GM18909 (cell line): ENCODE results near the gene ATXN1.
"Not testable (repeated sequence)": the region's sequence is repeated elsewhere in the genome, so short reads cannot be mapped to it uniquely, and the experiment has no call there.

Experiments used
- ATAC-seq: cut with Tn5 transposase; IDR thresholded peaks from one replicate; pipeline ENCODE4 v1.9.1; 2021; ENCODE audit warnings: mild to moderate bottlenecking; ENCODE audit not compliant: unreplicated experiment, poor library complexity

Gene ATXN1

GRCh38 chr6:16728513-16729182 is 32.6 kb downstream of the ATXN1 start:
- no peak for ATAC-seq

DNA sequence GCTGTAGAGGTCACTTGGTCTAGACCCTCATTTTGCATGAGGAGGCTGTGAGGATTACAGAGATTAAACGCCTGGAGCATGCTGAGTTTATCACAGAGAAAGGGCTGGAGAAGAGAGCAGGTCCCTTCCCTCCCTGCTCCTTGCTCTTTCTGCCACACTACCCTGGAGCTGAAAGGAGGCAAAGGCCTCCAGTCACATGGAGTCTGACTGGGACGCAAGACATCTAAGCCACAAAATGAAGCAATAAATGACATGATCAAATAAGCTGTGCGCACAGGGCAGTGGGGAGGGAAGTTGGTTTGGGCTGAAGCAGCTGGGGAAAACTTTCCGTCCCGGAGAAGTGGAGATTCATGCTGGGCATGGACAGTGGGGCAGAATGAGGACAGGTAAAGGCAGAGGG is 33.3 kb downstream of the ATXN1 start:
- ATAC-seq = no peak

- no peak for ATAC-seq
These were observed 36.0 kb downstream of the ATXN1 start for GRCh38 chr6:16725145-16725864.

GRCh38 chr6:16723826-16724225 is 37.4 kb downstream of the ATXN1 start:
- ATAC-seq = no peak

DNA sequence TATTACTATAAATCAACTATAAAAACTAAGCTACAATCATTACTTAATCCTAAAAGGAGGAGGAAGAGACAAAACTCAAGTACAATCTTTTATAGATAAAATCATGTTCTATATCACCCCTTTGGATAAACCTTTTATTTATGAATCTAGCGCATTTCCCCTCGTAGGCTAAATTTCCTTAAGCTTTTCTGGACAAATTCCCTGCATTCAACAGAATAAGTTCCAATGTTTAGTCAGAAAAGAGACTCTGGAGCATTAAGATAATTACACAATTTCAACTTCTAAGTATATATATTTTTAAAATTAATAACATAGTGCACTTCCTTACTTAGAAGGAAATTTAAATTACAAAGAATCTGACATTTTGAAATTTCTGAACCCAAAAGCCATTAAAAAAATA is 37.9 kb downstream of the ATXN1 start:
- ATAC-seq = no peak

GRCh38 chr6:16722630-16723029 is 38.6 kb downstream of the ATXN1 start:
- ATAC-seq = no peak

DNA sequence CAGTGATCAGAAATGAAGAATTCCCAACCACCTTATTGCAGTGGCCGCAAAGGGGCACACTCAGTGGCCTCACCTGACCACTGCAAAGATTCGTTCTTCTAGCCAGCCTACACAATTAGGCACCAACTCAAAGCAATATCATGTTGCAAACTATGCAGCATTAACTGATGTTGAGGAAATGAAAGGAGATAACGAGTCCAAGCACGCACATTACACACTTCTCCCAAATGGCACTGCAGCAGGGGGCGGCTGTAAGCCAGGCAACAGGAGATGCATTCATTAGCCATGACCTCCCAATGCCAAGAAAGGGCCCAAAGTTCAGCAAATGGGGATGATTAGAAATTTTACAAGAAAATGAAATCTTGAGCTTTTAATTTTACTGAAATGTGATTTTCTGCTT is 39.3 kb downstream of the ATXN1 start:
- no peak for ATAC-seq

DNA sequence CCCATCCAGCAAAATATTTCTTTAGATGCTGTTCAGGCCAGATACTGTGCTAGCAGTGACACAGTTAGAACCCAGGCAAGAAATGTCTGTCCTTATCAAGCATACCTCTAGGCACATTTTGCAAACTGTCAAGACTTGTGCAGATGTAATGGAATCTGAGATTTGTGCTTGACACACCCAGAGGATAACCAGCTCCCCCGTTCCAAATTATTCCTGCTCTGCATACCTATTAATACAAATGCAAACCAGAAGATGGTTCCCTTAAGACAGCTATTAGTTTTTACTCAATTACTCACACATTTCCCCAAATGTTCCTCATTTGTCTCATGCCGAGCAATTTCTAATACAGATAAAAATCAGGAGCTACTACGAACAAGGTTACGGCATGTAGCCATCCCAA is 40.4 kb downstream of the ATXN1 start:
- no peak for ATAC-seq

DNA sequence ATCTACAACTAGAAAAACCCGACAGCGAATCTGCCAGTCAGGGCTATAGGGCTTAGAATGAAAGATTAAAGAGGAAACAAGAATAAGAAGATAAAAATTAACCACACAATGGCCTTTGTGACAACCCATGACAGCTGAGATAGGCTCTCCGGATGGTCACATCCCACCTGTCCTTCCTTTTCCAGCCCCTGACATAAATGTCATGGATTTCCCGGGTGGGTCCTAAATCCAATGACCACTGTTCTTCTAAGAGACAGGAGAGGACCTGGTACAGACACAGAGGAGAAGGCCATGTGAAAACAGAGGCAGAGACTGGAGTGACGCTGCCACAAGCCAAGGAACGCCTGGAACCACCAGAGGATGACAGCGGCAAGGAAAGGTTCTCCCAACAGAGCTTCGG is 41.8 kb downstream of the ATXN1 start:
- ATAC-seq = no peak

DNA sequence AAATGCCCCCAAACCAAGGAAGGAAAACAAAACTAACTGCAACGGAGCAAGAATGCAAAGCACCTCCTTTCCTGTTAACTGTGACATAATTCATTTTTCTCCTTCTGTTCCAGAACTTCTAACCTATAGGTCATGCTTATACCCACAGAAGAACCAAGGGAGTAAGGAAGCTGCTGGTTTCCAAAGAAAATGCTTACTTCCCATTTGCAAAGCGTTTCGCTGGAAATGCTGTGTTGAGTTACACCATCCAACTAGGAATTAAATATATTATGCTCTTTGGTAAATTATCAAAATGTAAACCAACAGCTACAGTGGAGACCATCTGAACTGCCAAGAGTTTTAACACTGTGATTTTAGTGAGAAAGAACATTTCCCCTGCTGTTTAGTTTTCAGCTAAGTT is 42.9 kb downstream of the ATXN1 start:
- ATAC-seq = no peak

DNA sequence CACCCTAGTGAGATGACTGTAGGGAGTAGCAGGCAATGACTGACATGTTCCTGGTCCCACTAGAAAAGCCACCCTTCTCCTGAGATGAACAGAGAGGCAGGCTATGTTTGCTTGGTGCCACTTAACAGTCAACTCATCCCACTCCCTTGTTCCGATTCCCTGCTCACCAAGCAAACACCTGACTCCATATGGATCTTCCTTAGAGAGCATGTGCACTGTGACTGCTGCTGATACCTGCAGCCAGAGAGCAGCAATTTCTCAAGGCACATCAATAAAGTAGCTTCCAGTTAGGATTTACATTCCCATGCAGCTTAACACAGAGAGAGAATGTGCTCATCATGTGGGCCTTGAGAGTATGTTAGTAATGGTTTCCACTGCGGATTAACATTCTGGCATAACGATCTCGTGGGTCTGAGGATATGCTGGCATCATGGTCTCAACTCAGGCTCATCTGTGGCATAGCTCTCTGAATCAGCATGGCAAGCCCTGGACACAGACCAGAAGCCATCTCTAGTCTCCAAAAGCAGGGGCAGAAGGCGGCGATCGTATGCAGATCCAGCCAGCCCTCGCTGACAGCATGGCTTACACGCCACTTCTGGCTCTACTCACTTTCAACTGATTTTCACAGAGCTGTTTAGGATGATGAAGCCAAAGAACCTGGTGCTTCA is 43.9 kb downstream of the ATXN1 start:
- ATAC-seq = no peak

DNA sequence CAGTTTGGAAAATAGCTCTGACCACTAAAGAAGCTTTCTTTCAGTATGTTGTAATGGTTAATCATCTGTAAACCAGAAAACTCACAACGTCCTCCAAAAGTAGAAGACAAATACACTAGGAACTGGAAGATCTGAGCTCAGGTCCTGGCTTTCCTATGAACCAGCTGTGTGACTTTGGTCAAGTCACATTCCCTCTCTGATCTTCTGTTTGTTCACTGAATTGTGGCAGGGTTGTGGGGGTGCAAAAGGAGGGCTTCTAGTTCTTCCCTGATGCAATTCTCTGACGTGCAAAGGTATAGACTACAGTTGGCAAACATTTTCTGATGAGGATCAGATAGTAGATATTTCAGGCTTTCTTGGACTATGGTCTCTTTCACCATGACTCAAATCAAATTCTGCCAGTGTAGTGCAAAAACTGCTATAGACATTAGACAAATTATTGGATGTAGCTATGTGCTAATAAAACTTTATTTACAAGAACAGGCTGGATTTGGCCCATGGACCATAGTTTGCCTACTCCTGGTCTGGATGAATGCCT is 44.9 kb downstream of the ATXN1 start:
- no peak for ATAC-seq

DNA sequence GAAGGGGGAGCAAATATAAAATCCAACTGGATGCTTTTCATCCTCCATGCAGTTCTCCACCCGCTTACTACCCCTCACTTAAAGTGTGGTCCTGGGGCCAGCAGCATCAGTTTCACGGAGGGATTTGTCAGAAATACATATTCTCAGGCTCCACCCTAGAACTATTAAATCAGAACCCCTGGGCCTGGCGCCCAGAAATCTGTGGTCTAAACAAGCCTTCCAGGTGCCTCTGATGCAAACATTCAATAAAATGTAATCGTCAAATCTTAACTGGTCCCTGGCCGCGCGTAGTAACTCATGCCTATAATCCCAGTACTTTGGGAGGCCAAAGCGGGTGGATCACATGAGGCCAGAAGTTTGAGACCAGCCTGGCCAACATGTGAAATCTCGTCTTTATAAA is 47.7 kb downstream of the ATXN1 start:
- no peak for ATAC-seq

DNA sequence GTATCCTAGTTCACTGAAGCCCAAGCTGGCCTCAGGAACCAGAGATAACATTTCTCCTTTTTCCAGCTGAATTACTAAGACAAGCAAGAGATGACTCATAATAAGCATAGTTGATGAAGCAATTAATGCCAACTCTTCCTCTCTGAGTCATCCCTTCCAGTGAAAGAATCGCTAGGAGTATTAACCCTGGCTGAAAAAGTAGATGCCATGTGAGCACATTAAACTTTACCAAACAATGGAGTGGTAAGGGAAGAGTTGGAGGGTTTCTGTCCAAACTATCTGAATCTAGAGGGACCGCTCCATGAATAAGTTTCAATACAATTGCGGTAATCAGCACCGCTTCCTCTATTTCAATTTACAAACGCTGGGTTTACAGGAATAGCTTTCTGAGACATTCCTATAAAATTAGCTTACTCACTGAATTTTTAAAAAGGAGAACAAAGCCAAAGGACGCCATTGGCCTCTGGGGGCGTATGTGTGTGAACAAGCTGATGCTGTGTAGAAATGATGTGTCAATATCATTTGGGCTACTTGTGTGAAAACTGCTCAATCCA is 48.3 kb downstream of the ATXN1 start:
- peak; percentile 43 for ATAC-seq

DNA sequence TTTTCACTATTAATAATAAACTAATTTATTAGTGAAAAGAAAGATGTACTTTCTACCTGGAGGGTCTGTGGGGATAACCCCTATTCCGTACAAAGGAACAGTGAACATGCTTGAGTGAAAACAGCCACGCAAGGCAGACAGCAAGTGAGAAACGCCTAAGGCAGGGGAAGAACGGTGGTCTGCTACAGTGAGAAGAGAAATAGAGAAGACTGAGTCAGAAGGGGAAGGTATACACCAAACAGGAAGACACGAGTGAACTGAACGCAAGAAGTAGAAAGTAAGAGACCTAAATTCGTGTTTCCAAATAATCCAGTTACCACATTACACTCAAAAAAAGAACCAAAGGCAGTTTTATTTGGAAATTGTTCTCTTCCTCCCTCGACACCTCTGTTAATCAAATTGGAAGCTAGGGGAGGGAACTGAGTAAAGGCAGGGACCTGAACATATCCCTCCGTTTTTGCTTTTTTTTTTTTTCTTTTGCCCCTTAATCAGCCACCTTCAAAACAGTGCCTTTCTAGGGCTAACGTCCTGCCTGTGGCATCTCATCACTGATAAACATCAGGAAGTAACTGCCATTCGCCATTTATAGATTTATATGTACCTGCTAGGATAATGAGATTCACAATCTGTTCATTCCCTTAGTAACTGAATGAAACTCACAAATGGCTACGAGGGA is 48.9 kb downstream of the ATXN1 start:
- peak; percentile 76 for ATAC-seq

GRCh38 chr6:16711546-16712254 is 49.6 kb downstream of the ATXN1 start:
- no peak for ATAC-seq

DNA sequence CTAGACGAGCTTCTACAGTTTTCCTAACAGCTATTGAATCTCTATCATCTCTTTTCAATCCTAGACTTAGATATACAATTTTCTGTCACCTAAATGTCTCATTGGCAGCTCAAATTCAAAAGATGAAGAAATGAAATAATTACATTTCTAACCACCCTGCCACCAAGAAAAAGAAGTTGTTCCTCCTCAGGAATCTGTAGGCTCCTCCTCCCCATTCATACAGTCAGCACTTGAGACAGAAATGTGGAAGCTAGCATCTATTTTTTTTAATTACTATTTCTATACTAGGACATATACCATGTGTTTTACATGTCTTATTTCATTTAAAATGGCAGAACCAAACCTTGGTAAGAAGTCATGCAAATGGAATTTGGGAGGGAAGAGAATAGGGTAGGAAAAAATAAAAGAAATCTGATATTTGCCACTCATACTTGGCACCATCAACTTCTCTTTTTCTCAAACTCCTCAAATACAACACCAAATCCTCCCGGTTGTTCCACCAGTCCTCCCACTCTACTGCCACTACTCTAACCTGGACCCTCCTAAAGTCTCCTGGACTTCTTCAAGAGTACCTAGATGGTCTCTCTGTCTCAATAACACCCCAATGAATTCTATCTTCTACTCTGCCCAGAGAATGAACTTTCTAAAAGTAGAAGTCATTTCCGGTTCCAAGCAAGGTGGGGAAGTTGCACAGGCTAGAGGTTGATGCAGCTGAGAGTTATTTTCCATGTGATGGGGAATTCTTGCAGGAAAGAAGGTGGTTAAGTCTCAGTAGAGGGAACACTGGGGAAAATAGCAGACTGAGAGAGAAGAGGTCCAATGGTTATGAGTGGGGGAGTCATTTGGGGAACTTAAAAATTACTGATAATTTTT is 54.1 kb downstream of the ATXN1 start:
- peak; percentile 43 for ATAC-seq

DNA sequence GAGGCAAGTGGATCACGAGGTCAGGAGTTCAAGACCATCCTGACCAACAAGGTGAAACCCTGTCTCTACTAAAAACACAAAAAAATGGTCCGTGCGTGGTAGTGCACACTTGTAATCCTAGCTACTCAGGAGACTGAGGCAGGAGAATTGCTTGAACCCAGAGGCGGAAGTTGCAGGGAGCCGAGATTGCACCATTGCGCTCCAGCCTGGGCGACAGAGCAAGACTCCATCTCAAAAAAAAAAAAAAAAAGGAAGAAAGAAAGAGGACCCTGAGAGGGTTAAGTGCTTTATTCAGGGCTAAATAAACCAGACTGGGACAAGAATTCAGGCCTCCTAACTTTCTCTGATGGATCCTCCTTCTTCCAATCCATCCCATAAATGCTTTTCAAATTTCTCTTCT is 54.8 kb downstream of the ATXN1 start:
- not testable (repeated sequence) for ATAC-seq

DNA sequence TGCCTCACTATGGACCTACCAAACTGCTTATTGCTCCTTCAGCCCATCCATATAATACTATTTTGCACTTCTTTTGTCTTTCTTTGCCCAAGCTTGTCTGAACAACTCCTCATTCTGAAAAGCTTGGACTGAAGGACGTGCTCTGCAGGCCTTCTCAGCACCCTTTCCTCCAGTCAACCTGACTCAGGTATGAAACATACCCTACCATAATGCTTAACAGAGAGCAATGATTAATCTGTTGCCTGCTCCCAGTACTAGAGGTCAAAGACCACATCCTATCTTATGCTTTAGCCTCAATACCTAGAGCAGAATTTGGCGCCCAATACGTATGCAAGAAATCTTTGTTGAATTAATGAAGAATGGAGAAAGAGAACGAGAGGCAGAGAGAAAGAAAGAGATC is 55.2 kb downstream of the ATXN1 start:
- ATAC-seq = no peak
